ENCODE measurements around the gene DACT1. TPM values are rescaled to one million over a fixed set of nuclear protein-coding genes. Genes with fewer than 3 reads are reported as not detected.

Gene DACT1
- total and polyA plus RNA-seq, 7 experiments from 2014 or later, result 8.2 to 38.7 (median 18.5) TPM

- intact Hi-C loops (cut with micrococcal nuclease), result no loop called here
- DNase-seq (no peak), ATAC-seq (no peak)
- no peaks in the 10 kb centered on the region for H3K36me3 Mint-ChIP-seq
- ChIA-PET CTCF (no interaction called here), POLR2A (no interaction called here)
- no peaks in the 10 kb centered on the region for H3K9me3 ChIP-seq (ENCODE audit: control insufficient read depth in 2 of 3, low read length in 3 of 3)
- peaks cover 0 to 10% (median 0%) of the 10 kb centered on the region in 5 donors for H3K27me3 Mint-ChIP-seq
- no peaks in the 10 kb centered on the region for H3K4me1 Mint-ChIP-seq
- no peak overlapping the region for H3K27ac Mint-ChIP-seq
- no peak overlapping the region for H3K4me3 Mint-ChIP-seq
- H3K36me3 ChIP-seq (ENCODE audit: control insufficient read depth in 2 of 3, insufficient read depth in 3 of 3, low read length in 3 of 3), result no peaks in the 10 kb centered on the region
- peaks cover 0 to 2% (median 0%) of the 10 kb centered on the region in 11 donors for H3K9me3 Mint-ChIP-seq
- no peaks in the 10 kb centered on the region for H3K27me3 ChIP-seq (ENCODE audit: control insufficient read depth in 2 of 2, insufficient read depth in 2 of 2, low read length in 2 of 2)
- no peak overlapping the region for H3K27ac ChIP-seq (ENCODE audit: low read depth, low read length)
- H3K4me3 ChIP-seq (ENCODE audit: low read length), result no peak overlapping the region
- no peaks in the 10 kb centered on the region for H3K4me1 ChIP-seq (ENCODE audit: control insufficient read depth in 2 of 2, insufficient read depth in 2 of 2, low read length in 2 of 2)
Observed at GRCh38 chr14:58695514-58695913, 57.8 kb downstream of the DACT1 start.

GRCh38 chr14:58697266-58697929, 59.6 kb downstream of the DACT1 start:
- DNase-seq (no peak), ATAC-seq (no peak)
- POLR2A ChIA-PET, result no interaction called here
- H3K4me3 ChIP-seq (ENCODE audit: low read length), result no peak overlapping the region
- Mint-ChIP-seq H3K27me3 (peaks cover 0 to 10% (median 0%) of the 10 kb centered on the region in 5 donors), H3K4me1 (no peaks in the 10 kb centered on the region), H3K36me3 (no peaks in the 10 kb centered on the region), H3K4me3 (no peak overlapping the region), H3K9me3 (peaks cover 0 to 2% (median 0%) of the 10 kb centered on the region in 11 donors), H3K27ac (no peak overlapping the region)
- CTCF ChIA-PET, result no interaction called here
- H3K27ac ChIP-seq (ENCODE audit: low read depth, low read length), result no peak overlapping the region
- no peaks in the 10 kb centered on the region for H3K36me3 ChIP-seq (ENCODE audit: control insufficient read depth in 2 of 3, insufficient read depth in 3 of 3, low read length in 3 of 3)
- no peaks in the 10 kb centered on the region for H3K4me1 ChIP-seq (ENCODE audit: control insufficient read depth in 2 of 2, insufficient read depth in 2 of 2, low read length in 2 of 2)
- H3K27me3 ChIP-seq (ENCODE audit: control insufficient read depth in 2 of 2, insufficient read depth in 2 of 2, low read length in 2 of 2), result no peaks in the 10 kb centered on the region
- intact Hi-C loops (cut with micrococcal nuclease), result no loop called here
- no peaks in the 10 kb centered on the region for H3K9me3 ChIP-seq (ENCODE audit: control insufficient read depth in 2 of 3, low read length in 3 of 3)

Other genes starting within 250 kb of the DACT1 start
- not detected for gene TOMM20L, start 242.0 kb upstream of the DACT1 start, total RNA-seq
- not detected for gene TOMM20L, start 242.0 kb upstream of the DACT1 start, polyA plus RNA-seq
- 10 to 100 TPM; 22.1 to 42.5 (median 37.0) TPM for gene TIMM9, start 210.4 kb upstream of the DACT1 start, total RNA-seq
- gene TIMM9, start 210.4 kb upstream of the DACT1 start, polyA plus RNA-seq, result 10 to 100 TPM; 63.7 to 89.8 TPM
- gene KIAA0586, start 210.2 kb upstream of the DACT1 start, total RNA-seq, result 10 to 100 TPM; 26.4 to 52.5 (median 34.8) TPM
- 10 to 100 TPM; 29.2 to 33.1 TPM for gene KIAA0586, start 210.2 kb upstream of the DACT1 start, polyA plus RNA-seq

All from naive thymus-derived CD4-positive, alpha-beta T cell (primary cell).